Measurements from ENCODE around the gene MGRN1.

- TF ChIP-seq POLR2A (IDR thresholded peaks at IDR 0.05; ENCODE audit: low read depth, low read length): no peak
- TF ChIP-seq POLR2AphosphoS5 (IDR thresholded peaks at IDR 0.05; ENCODE audit: low read depth, low read length): no peak
Measured at GRCh38 chr16:4654011-4654963, 29.7 kb downstream of the MGRN1 start.
